CD14-positive monocyte (primary cell): ENCODE measurements around the gene SEMA3G. TPM values are rescaled to one million over a fixed set of nuclear protein-coding genes. Genes with fewer than 3 reads are reported as not detected.

Experiments used
- DNase-seq, 3 donors: peaks; one replicate each; pipeline ENCODE4 v3.0.0-alpha.2; 2011 to 2022
- H2AFZ ChIP-seq: 2 replicates; pipeline ENCODE4 v1.6.0; 2012; ENCODE audit warnings: mild to moderate bottlenecking, low read depth, low read length, inconsistent platforms; ENCODE audit not compliant: insufficient read depth, poor library complexity, severe bottlenecking
- H3K27ac ChIP-seq, 2 donors: 1 replicate in 1 of 2; 2 replicates in 1 of 2; pipeline ENCODE4 v1.5.1; 2012 to 2013; ENCODE audit warnings: low read length in 2 of 2, control low read depth in 1 of 2, inconsistent platforms in 1 of 2, low read depth in 1 of 2, mild to moderate bottlenecking in 1 of 2
- H3K27me3 ChIP-seq, 2 donors: one replicate each; pipeline versions ENCODE4 v1.6.0 to v1.6.1; 2011 to 2013; ENCODE audit warnings: low read length in 2 of 2; ENCODE audit not compliant: control insufficient read depth in 2 of 2, insufficient read depth in 2 of 2
- H3K36me3 ChIP-seq, 2 donors: replicated peaks in 1 of 2; 1 replicate in 1 of 2; 2 replicates in 1 of 2; pipeline versions ENCODE4 v1.5.1 to v1.6.1; 2012 to 2013; ENCODE audit warnings: low read length in 2 of 2, control low read depth in 1 of 2, inconsistent platforms in 1 of 2, mild to moderate bottlenecking in 1 of 2; ENCODE audit not compliant: insufficient read depth in 2 of 2, control insufficient read depth in 1 of 2
- H3K4me1 ChIP-seq, 2 donors: 1 replicate in 1 of 2; 2 replicates in 1 of 2; pipeline versions ENCODE4 v1.5.1 to v1.6.1; 2012 to 2013; ENCODE audit warnings: low read length in 2 of 2, control low read depth in 1 of 2, inconsistent platforms in 1 of 2, mild to moderate bottlenecking in 1 of 2, moderate library complexity in 1 of 2; ENCODE audit not compliant: insufficient read depth in 2 of 2, control insufficient read depth in 1 of 2
- H3K4me2 ChIP-seq: replicated peaks from 2 replicates; pipeline ENCODE3; 2012; ENCODE audit warnings: low read length, moderate library complexity, mild to moderate bottlenecking; ENCODE audit not compliant: poor library complexity, severe bottlenecking; ENCODE audit errors: extremely low read depth
- H3K4me3 ChIP-seq, 3 experiments: fragments of 200-600 bp in 1 of 3; sonication (generic) in 1 of 3; replicated peaks in 1 of 3; 1 replicate in 2 of 3; 2 replicates in 1 of 3; pipeline ENCODE4 v1.5.1; 2011 to 2013; ENCODE audit warnings: low read length in 3 of 3, mild to moderate bottlenecking in 3 of 3, control low read depth in 2 of 3, low read depth in 2 of 3, inconsistent platforms in 1 of 3, moderate library complexity in 1 of 3
- H3K79me2 ChIP-seq: 2 replicates; pipeline ENCODE4 v1.6.0; 2012; ENCODE audit warnings: mild to moderate bottlenecking, control low read depth, inconsistent platforms, low read length, moderate library complexity; ENCODE audit not compliant: insufficient read depth
- H3K9ac ChIP-seq: 2 replicates; pipeline ENCODE4 v1.6.0; 2017; ENCODE audit warnings: low read length, mild to moderate bottlenecking; ENCODE audit not compliant: insufficient read depth, poor library complexity, severe bottlenecking
- H3K9me3 ChIP-seq, 2 donors: replicated peaks in 1 of 2; 1 replicate in 1 of 2; 2 replicates in 1 of 2; pipeline versions ENCODE4 v1.5.1 to v1.6.1; 2012 to 2013; ENCODE audit warnings: low read length in 2 of 2, control low read depth in 1 of 2; ENCODE audit not compliant: control insufficient read depth in 1 of 2, insufficient read depth in 1 of 2
- H4K20me1 ChIP-seq: 2 replicates; pipeline ENCODE4 v1.6.0; 2012; ENCODE audit warnings: mild to moderate bottlenecking, low read length, control low read depth, moderate library complexity; ENCODE audit not compliant: insufficient read depth
- H3K27ac Mint-ChIP-seq, 7 donors: one replicate each; pipeline ENCODE4 v1.8.0; 2020; ENCODE audit warnings: mild to moderate bottlenecking in 7 of 7, mixed read lengths in 7 of 7, moderate library complexity in 6 of 7, inconsistent platforms in 2 of 7
- H3K27me3 Mint-ChIP-seq, 3 donors: one replicate each; pipeline ENCODE4 v1.8.0; 2021 to 2022; ENCODE audit warnings: low read depth in 3 of 3, mild to moderate bottlenecking in 3 of 3, mixed read lengths in 3 of 3, moderate library complexity in 3 of 3, inconsistent platforms in 1 of 3
- H3K36me3 Mint-ChIP-seq, 2 donors: one replicate each; pipeline ENCODE4 v1.8.0; 2020; ENCODE audit warnings: mixed read lengths in 2 of 2, inconsistent platforms in 1 of 2, mild to moderate bottlenecking in 1 of 2
- H3K4me1 Mint-ChIP-seq: one replicate; pipeline ENCODE4 v1.8.0; 2020; ENCODE audit warnings: mild to moderate bottlenecking, mixed read lengths
- H3K4me3 Mint-ChIP-seq, 2 donors: one replicate each; pipeline ENCODE4 v1.8.0; 2020; ENCODE audit warnings: mild to moderate bottlenecking in 2 of 2, mixed read lengths in 2 of 2, moderate library complexity in 1 of 2
- H3K9me3 Mint-ChIP-seq, 7 donors: one replicate each; pipeline ENCODE4 v1.8.0; 2020 to 2022; ENCODE audit warnings: mixed read lengths in 7 of 7, mild to moderate bottlenecking in 6 of 7, moderate library complexity in 6 of 7, inconsistent platforms in 2 of 7
- WGBS: methylation state at CpG from one replicate; pipeline ENCODE4 v1.1.5; 2013; ENCODE audit warnings: missing lambda C conversion rate; ENCODE audit not compliant: insufficient coverage; 5-methylcytosine and 5-hydroxymethylcytosine counted together
- intact Hi-C, 2 donors: fragments of 100-400 bp; cut with micrococcal nuclease; formaldehyde crosslinking; loops; one replicate each; pipeline versions ENCODE4 v1.15.0 to v1.15.1; 2023
- polyA plus RNA-seq, 3 donors: library from polyadenylated mRNA; depleted of rRNA in 1 of 3; unstranded in 2 of 3; stranded (reverse) in 1 of 3; fragments of 300-500 nt in 2 of 3; fragments of >200 nt in 1 of 3; fragmentation: Illumina TruSeq in 2 of 3; gene quantifications; 1 replicate in 2 of 3; 2 replicates in 1 of 3; pipeline ENCODE4 v1.2.3, GENCODE V29; 2012 to 2021
- TF ChIP-seq, protein P1 (sequence below): fragments of 200-600 bp; IDR thresholded peaks from one replicate; pipeline ENCODE4 v1.8.0; 2022; ENCODE audit warnings: antibody characterized with exemption, mild to moderate bottlenecking

Gene SEMA3G
- polyA plus RNA-seq, 3 donors, result 0.03 TPM; not detected in 2

DNA sequence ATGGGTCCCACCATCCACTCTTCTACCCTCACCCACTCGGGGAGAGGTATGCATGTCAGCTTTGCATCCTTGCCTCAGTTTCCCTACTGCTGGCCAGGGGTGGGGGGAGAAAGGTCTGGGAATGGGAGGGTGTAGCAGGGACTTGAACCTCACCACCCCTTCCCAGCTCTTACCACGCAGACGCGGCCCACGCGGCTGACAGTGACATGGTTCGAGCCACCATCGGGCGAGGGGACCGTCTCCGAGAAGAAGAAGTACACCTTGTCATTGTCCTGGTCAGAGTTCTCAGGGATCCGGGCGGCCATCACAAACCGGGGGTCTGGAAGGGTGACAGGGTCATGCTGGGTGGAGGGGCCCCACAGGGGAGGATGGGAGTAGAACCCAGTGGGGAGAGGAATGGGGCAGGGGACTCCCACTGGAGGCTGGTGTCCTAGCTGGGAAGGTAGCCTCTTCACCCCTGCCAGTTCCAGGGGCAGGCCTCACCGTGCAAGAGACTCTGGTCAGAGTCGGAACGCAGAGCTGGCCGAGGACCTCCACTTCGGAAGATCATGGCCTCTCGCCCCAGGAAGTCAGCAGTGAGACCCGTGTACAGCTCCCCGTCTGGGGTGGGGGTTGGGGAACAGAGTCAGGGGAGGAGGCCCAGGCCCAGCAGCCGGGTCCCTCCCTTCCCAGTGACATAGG, 3.7 kb downstream of the SEMA3G start:
- intact Hi-C loops, result no loop called here
- Histone ChIP-seq H3K9ac (no peak overlapping the region), H4K20me1 (no peaks in the 10 kb centered on the region), H3K4me3 (no peak overlapping the region), H3K27me3 (no peaks in the 10 kb centered on the region), H3K4me1 (peaks cover 19 to 25% of the 10 kb centered on the region in 2 donors), H2AFZ (no peak overlapping the region), H3K4me2 (no peak overlapping the region), H3K27ac (no peak overlapping the region), H3K9me3 (no peaks in the 10 kb centered on the region), H3K79me2 (no peaks in the 10 kb centered on the region), H3K36me3 (no peaks in the 10 kb centered on the region)
- Mint-ChIP-seq H3K27me3 (peaks cover 0 to 9% (median 6%) of the 10 kb centered on the region in 3 donors), H3K36me3 (no peaks in the 10 kb centered on the region), H3K27ac (no peak overlapping the region), H3K4me1 (peaks cover 14% of the 10 kb centered on the region), H3K9me3 (no peaks in the 10 kb centered on the region), H3K4me3 (no peak overlapping the region)
- WGBS, result 96% methylated on average over 15 of the region's 23 CpGs
- no peak for DNase-seq
- TF ChIP-seq, protein P1, sequence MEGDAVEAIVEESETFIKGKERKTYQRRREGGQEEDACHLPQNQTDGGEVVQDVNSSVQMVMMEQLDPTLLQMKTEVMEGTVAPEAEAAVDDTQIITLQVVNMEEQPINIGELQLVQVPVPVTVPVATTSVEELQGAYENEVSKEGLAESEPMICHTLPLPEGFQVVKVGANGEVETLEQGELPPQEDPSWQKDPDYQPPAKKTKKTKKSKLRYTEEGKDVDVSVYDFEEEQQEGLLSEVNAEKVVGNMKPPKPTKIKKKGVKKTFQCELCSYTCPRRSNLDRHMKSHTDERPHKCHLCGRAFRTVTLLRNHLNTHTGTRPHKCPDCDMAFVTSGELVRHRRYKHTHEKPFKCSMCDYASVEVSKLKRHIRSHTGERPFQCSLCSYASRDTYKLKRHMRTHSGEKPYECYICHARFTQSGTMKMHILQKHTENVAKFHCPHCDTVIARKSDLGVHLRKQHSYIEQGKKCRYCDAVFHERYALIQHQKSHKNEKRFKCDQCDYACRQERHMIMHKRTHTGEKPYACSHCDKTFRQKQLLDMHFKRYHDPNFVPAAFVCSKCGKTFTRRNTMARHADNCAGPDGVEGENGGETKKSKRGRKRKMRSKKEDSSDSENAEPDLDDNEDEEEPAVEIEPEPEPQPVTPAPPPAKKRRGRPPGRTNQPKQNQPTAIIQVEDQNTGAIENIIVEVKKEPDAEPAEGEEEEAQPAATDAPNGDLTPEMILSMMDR, result no peak

GRCh38 chr3:52440671-52441070, 4.2 kb downstream of the SEMA3G start:
- no peak for DNase-seq
- Histone ChIP-seq H3K9me3 (no peaks in the 10 kb centered on the region), H2AFZ (no peak overlapping the region), H3K36me3 (no peaks in the 10 kb centered on the region), H3K4me2 (no peak overlapping the region), H3K9ac (no peak overlapping the region), H3K27me3 (no peaks in the 10 kb centered on the region), H3K79me2 (no peaks in the 10 kb centered on the region), H3K4me1 (peaks cover 21 to 30% of the 10 kb centered on the region in 2 donors), H3K27ac (no peak overlapping the region), H4K20me1 (no peaks in the 10 kb centered on the region), H3K4me3 (no peak overlapping the region)
- intact Hi-C loops, result no loop called here
- TF ChIP-seq, protein P1, result no peak
- Mint-ChIP-seq H3K4me1 (peaks cover 16% of the 10 kb centered on the region), H3K36me3 (no peaks in the 10 kb centered on the region), H3K27me3 (peaks cover 0 to 9% (median 6%) of the 10 kb centered on the region in 3 donors), H3K27ac (no peak overlapping the region), H3K4me3 (no peak overlapping the region), H3K9me3 (no peaks in the 10 kb centered on the region)
- 96% methylated on average over 12 of the region's 14 CpGs for WGBS
